Measurements from ENCODE around the gene STX2.

DNA sequence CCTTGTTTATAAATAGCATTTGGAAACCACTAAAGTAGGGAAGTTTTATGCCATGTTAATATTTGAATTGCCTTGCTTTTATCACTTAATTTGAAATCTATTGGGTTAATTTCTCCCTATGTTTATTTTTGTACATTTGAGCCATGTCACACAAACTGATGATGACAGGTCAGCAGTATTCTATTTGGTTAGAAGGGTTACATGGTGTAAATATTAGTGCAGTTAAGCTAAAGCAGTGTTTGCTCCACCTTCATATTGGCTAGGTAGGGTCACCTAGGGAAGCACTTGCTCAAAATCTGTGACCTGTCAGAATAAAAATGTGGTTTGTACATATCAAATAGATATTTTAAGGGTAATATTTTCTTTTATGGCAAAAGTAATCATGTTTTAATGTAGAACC is 37.2 kb upstream of the STX2 start:
- TF ChIP-seq, protein P1, sequence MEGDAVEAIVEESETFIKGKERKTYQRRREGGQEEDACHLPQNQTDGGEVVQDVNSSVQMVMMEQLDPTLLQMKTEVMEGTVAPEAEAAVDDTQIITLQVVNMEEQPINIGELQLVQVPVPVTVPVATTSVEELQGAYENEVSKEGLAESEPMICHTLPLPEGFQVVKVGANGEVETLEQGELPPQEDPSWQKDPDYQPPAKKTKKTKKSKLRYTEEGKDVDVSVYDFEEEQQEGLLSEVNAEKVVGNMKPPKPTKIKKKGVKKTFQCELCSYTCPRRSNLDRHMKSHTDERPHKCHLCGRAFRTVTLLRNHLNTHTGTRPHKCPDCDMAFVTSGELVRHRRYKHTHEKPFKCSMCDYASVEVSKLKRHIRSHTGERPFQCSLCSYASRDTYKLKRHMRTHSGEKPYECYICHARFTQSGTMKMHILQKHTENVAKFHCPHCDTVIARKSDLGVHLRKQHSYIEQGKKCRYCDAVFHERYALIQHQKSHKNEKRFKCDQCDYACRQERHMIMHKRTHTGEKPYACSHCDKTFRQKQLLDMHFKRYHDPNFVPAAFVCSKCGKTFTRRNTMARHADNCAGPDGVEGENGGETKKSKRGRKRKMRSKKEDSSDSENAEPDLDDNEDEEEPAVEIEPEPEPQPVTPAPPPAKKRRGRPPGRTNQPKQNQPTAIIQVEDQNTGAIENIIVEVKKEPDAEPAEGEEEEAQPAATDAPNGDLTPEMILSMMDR (IDR thresholded peaks at IDR 0.05 in 4 of 5, conservative IDR thresholded peaks at IDR 0.05 in 1 of 5): no peak
- no peak for TF ChIP-seq POLR2A (IDR thresholded peaks at IDR 0.05)

Data from gastrocnemius medialis (tissue), 4 donors.